Tibial nerve (tissue), 3 donors: Measurements from ENCODE around the gene MSH3.

ENCODE experiments used
- POLR2A ChIP-seq, 2 donors: fragments of 450-650 bp; IDR thresholded peaks; one replicate each; pipeline ENCODE4 v1.6.1; 2017; ENCODE audit warnings: antibody characterized with exemption in 2 of 2, mild to moderate bottlenecking in 2 of 2, moderate library complexity in 2 of 2
- TF ChIP-seq, protein P1 (sequence below), 5 experiments: fragments of 200-600 bp in 3 of 5; fragments of 450-650 bp in 2 of 5; sonication (generic) in 3 of 5; IDR thresholded peaks; one replicate each; pipeline ENCODE4 v1.5.1; 2016 to 2019; ENCODE audit warnings: antibody characterized with exemption in 5 of 5, mild to moderate bottlenecking in 3 of 5, moderate library complexity in 2 of 5

DNA sequence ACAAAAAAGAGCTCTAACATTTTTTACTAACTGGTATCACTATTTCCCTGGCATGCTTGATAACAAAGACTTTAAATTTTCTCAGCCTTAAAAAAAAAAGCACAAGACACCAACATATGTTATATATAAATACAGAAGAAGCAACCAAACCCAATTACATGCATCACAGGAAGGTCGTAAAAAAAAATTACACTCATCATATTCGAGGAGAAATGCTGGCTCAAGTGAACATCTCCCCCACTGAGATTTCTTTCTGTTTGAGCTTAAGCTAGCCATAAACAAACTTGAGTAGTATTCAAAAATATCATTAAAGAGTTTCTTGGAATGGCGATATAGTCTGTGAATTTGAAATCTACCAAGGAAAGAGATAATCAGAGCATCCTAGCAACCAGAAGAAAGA lies 7.5 kb upstream of the MSH3 start:
- TF ChIP-seq, protein P1, sequence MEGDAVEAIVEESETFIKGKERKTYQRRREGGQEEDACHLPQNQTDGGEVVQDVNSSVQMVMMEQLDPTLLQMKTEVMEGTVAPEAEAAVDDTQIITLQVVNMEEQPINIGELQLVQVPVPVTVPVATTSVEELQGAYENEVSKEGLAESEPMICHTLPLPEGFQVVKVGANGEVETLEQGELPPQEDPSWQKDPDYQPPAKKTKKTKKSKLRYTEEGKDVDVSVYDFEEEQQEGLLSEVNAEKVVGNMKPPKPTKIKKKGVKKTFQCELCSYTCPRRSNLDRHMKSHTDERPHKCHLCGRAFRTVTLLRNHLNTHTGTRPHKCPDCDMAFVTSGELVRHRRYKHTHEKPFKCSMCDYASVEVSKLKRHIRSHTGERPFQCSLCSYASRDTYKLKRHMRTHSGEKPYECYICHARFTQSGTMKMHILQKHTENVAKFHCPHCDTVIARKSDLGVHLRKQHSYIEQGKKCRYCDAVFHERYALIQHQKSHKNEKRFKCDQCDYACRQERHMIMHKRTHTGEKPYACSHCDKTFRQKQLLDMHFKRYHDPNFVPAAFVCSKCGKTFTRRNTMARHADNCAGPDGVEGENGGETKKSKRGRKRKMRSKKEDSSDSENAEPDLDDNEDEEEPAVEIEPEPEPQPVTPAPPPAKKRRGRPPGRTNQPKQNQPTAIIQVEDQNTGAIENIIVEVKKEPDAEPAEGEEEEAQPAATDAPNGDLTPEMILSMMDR (IDR thresholded peaks at IDR 0.05) = no peak
- no peak for TF ChIP-seq POLR2A (IDR thresholded peaks at IDR 0.05)
